Keratinocyte (primary cell): Measurements from ENCODE around the gene GPD1. TPM values are rescaled to one million over a fixed set of nuclear protein-coding genes. Genes with fewer than 3 reads are reported as not detected.

Experiments
- DNase-seq: peaks from one replicate; pipeline ENCODE4 v3.0.0-alpha.2; 2011; ENCODE audit warnings: low read depth, missing footprints, low spot score
- FAIRE-seq: peaks from 2 replicates; lab custom pipeline; 2011; peaks lifted over from hg19 to GRCh38; lab: Jason Lieb, UNC
- H2AFZ ChIP-seq: 2 replicates; pipeline ENCODE4 v1.6.0; 2012; ENCODE audit warnings: low read length, control low read depth, inconsistent platforms; ENCODE audit not compliant: control insufficient read depth
- H3K27ac ChIP-seq: 2 replicates; pipeline ENCODE4 v1.5.1; 2011; ENCODE audit warnings: low read length; ENCODE audit not compliant: control insufficient read depth, insufficient read depth
- H3K27me3 ChIP-seq: 3 replicates; pipeline ENCODE4 v1.6.0; 2011; ENCODE audit warnings: low read length; ENCODE audit not compliant: control insufficient read depth, insufficient read depth; ENCODE audit errors: extremely low read depth
- H3K36me3 ChIP-seq, 2 experiments: 2 replicates in 1 of 2; 3 replicates in 1 of 2; pipeline ENCODE4 v1.5.1; 2011; ENCODE audit warnings: low read length in 2 of 2, mild to moderate bottlenecking in 1 of 2; ENCODE audit not compliant: control insufficient read depth in 2 of 2, insufficient read depth in 2 of 2; ENCODE audit errors: extremely low read depth in 1 of 2
- H3K4me1 ChIP-seq: 3 replicates; pipeline ENCODE4 v1.5.1; 2011; ENCODE audit warnings: low read length; ENCODE audit not compliant: control insufficient read depth, insufficient read depth; ENCODE audit errors: extremely low read depth
- H3K4me2 ChIP-seq: 3 replicates; pipeline ENCODE4 v1.6.0; 2011; ENCODE audit warnings: low read depth, low read length; ENCODE audit not compliant: control insufficient read depth, insufficient read depth; ENCODE audit errors: extremely low read depth
- H3K4me3 ChIP-seq, 3 experiments: fragments of 200-600 bp in 1 of 3; sonication (generic) in 1 of 3; 2 replicates in 2 of 3; 3 replicates in 1 of 3; pipeline ENCODE4 v1.5.1; 2011 to 2016; ENCODE audit warnings: low read length in 3 of 3, mild to moderate bottlenecking in 3 of 3, control low read depth in 2 of 3, inconsistent platforms in 1 of 3, low read depth in 1 of 3, mixed read lengths in 1 of 3, mixed run types in 1 of 3, moderate library complexity in 1 of 3; ENCODE audit not compliant: control insufficient read depth in 2 of 3, insufficient read depth in 2 of 3; ENCODE audit errors: extremely low read depth in 1 of 3
- H3K79me2 ChIP-seq: 2 replicates; pipeline ENCODE4 v1.6.0; 2012; ENCODE audit warnings: low read length; ENCODE audit not compliant: control insufficient read depth, insufficient read depth
- H3K9ac ChIP-seq: 3 replicates; pipeline ENCODE4 v1.6.0; 2011; ENCODE audit warnings: low read length; ENCODE audit not compliant: control insufficient read depth, insufficient read depth; ENCODE audit errors: extremely low read depth
- H3K9me1 ChIP-seq: 3 replicates; pipeline ENCODE4 v1.6.0; 2011; ENCODE audit warnings: low read length; ENCODE audit not compliant: control insufficient read depth, insufficient read depth; ENCODE audit errors: extremely low read depth
- H3K9me3 ChIP-seq: 2 replicates; pipeline ENCODE4 v1.5.1; 2012; ENCODE audit warnings: low read depth, low read length; ENCODE audit not compliant: control insufficient read depth
- H4K20me1 ChIP-seq: 3 replicates; pipeline ENCODE4 v1.6.0; 2011; ENCODE audit warnings: low read length; ENCODE audit not compliant: control insufficient read depth, insufficient read depth; ENCODE audit errors: extremely low read depth
- CTCF ChIP-seq, 3 experiments: IDR thresholded peaks in 1 of 3; conservative IDR thresholded peaks in 1 of 3; optimal IDR thresholded peaks in 1 of 3; 2 replicates in 2 of 3; 3 replicates in 1 of 3; pipeline versions ENCODE3 to v1.5.1; 2011; ENCODE audit warnings: low read length in 3 of 3, mild to moderate bottlenecking in 3 of 3, moderate library complexity in 2 of 3, control low read depth in 1 of 3, inconsistent platforms in 1 of 3; ENCODE audit not compliant: insufficient read depth in 2 of 3; ENCODE audit errors: extremely low read depth in 1 of 3
- EZH2 ChIP-seq: IDR thresholded peaks from one replicate; pipeline ENCODE4 v1.6.1; 2012; ENCODE audit warnings: inconsistent platforms, mild to moderate bottlenecking, low read length, moderate library complexity
- dilution Hi-C: fragments of 300-500 bp; cut with MboI; formaldehyde crosslinking; loops from one replicate; pipeline ENCODE4 v1.7.0; 2020; ENCODE audit warnings: low sequenced_read_pairs; ENCODE audit not compliant: extremely low pct_ligation_motif_present
- polyA minus RNA-seq, 3 experiments: library from RNA; depleted of rRNA, polyadenylated mRNA; stranded (reverse); fragments of >200 nt; gene quantifications; 1 replicate in 1 of 3; 2 replicates in 1 of 3; 3 replicates in 1 of 3; pipeline ENCODE4 v1.2.3, GENCODE V29; 2011
- polyA plus RNA-seq, 5 experiments: library from polyadenylated mRNA; depleted of rRNA in 3 of 5; stranded (reverse) in 3 of 5; stranded (forward) in 1 of 5; unstranded in 1 of 5; fragments of >200 nt; gene quantifications; 1 replicate in 1 of 5; 2 replicates in 3 of 5; 3 replicates in 1 of 5; pipeline versions ENCODE4 v1.2.1 to v1.2.3, GENCODE V29; 2011 to 2012; ENCODE audit warnings: missing spikeins in 2 of 5, low read depth in 1 of 5, low replicate concordance in 1 of 5

Gene GPD1
- polyA plus RNA-seq (0.13 to 0.22 TPM (median 0.17 TPM) in 3 replicates), polyA minus RNA-seq (not detected in 3 replicates)
- polyA plus RNA-seq (2011; ENCODE audit: low read depth), result 0.11 TPM
- 0.07 and 0.16 TPM in 2 replicates for polyA plus RNA-seq (2011; cell fraction: cytosol; rRNA removed)
- 0.38 and 0.63 TPM in 2 replicates for polyA plus RNA-seq (2011; cell fraction: nucleus; rRNA removed)
- polyA plus RNA-seq (2012; ENCODE audit: low replicate concordance), result 0.08 and 0.29 TPM in 2 replicates
- not detected for polyA minus RNA-seq (2011; cell fraction: cytosol; rRNA and poly(A)+ RNA removed)
- polyA minus RNA-seq (2011; cell fraction: nucleus; rRNA and poly(A)+ RNA removed), result 0.21 and 0.93 TPM in 2 replicates

GRCh38 chr12:50103767-50104321 is at the start of gene GPD1:
Gene GPD1, plus strand, starts transcription at chr12:50104008. Its CDS starts 43 bp downstream, at chr12:50104051.
- Histone ChIP-seq H3K4me1 (peaks cover 17% of the 10 kb centered on the region), H3K79me2 (no peaks in the 10 kb centered on the region), H3K9me3 (no peaks in the 10 kb centered on the region), H3K36me3 (peaks cover 9 to 23% of the 10 kb centered on the region in 2 experiments), H3K4me2 (peak within 1 kb of the TSS; percentile 40), H3K27ac (no peak within 1 kb of the TSS), H3K27me3 (no peaks in the 10 kb centered on the region), H4K20me1 (no peaks in the 10 kb centered on the region), H3K9me1 (no peaks in the 10 kb centered on the region), H2AFZ (no peak within 1 kb of the TSS), H3K9ac (no peak within 1 kb of the TSS), H3K4me3 (no peak within 1 kb of the TSS)
- FAIRE-seq (peak; percentile 39), DNase-seq (no peak)
- no peak for TF ChIP-seq EZH2
- no peak for TF ChIP-seq CTCF (optimal IDR thresholded peaks at IDR 0.05 in 1 of 3, IDR thresholded peaks at IDR 0.05 in 1 of 3, conservative IDR thresholded peaks at IDR 0.05 in 1 of 3; ENCODE audit: extremely low read depth in 1 of 3, insufficient read depth in 2 of 3, low read length in 3 of 3)
- dilution Hi-C loops, result no loop called here

- peak overlapping the region; percentile 78 for H3K4me2 ChIP-seq
- H3K9me1 ChIP-seq, result no peaks in the 10 kb centered on the region
- dilution Hi-C loops, result loop anchor here (25.0 kb wide), 1 partner anchor 194 kb away; no protein-coding TSS in a partner anchor
- H3K9ac ChIP-seq, result no peak overlapping the region
- no peaks in the 10 kb centered on the region for H3K79me2 ChIP-seq
- H3K27ac ChIP-seq, result no peak overlapping the region
- FAIRE-seq (peak; percentile 93), DNase-seq (no peak)
- no peaks in the 10 kb centered on the region for H3K9me3 ChIP-seq
- no peaks in the 10 kb centered on the region for H3K36me3 ChIP-seq
- TF ChIP-seq CTCF (optimal IDR thresholded peaks at IDR 0.05 in 1 of 3, IDR thresholded peaks at IDR 0.05 in 1 of 3, conservative IDR thresholded peaks at IDR 0.05 in 1 of 3; ENCODE audit: extremely low read depth in 1 of 3, insufficient read depth in 2 of 3, low read length in 3 of 3) (peak; percentile 94 to 97 (median 97)), EZH2 (no peak)
- peaks cover 5% of the 10 kb centered on the region for H3K4me1 ChIP-seq
- no peaks in the 10 kb centered on the region for H4K20me1 ChIP-seq
- peak overlapping the region in 1 of 3 experiments; percentile 45 for H3K4me3 ChIP-seq
- H3K27me3 ChIP-seq, result peaks cover 16% of the 10 kb centered on the region
- H2AFZ ChIP-seq, result peak overlapping the region; percentile 12
These were observed 47.8 kb upstream of the GPD1 start for GRCh38 chr12:50055831-50056638.
